DND-41 (cell line): ENCODE measurements around the gene GPRC5B.

Source experiments
- ATAC-seq: fragments of 200-7000 bp; cut with Tn5 transposase; 3 replicates; pipeline ENCODE4 v1.9.1; 2021; ENCODE audit warnings: low read depth; ENCODE audit not compliant: insufficient read depth
- DNase-seq: peaks from one replicate; pipeline ENCODE4 v3.0.0-alpha.2; 2020
- H2AFZ ChIP-seq: 2 replicates; pipeline ENCODE4 v1.6.0; 2012; ENCODE audit warnings: low read depth, low read length
- H3K27ac ChIP-seq: 2 replicates; pipeline ENCODE4 v1.5.1; 2012; ENCODE audit warnings: low read length, inconsistent platforms
- H3K27me3 ChIP-seq: fragments of 200-600 bp; sonication (generic); 2 replicates; pipeline ENCODE4 v1.6.0; 2012; ENCODE audit warnings: low read length, mild to moderate bottlenecking, inconsistent platforms; ENCODE audit not compliant: insufficient read depth, poor library complexity
- H3K36me3 ChIP-seq: 2 replicates; pipeline ENCODE4 v1.5.1; 2012; ENCODE audit warnings: low read length, inconsistent platforms; ENCODE audit not compliant: insufficient read depth
- H3K4me1 ChIP-seq: 2 replicates; pipeline ENCODE4 v1.5.1; 2012; ENCODE audit warnings: mild to moderate bottlenecking, low read length; ENCODE audit not compliant: insufficient read depth
- H3K4me2 ChIP-seq: 2 replicates; pipeline ENCODE4 v1.6.0; 2012; ENCODE audit warnings: mild to moderate bottlenecking, moderate library complexity, low read length, inconsistent platforms; ENCODE audit not compliant: insufficient read depth
- H3K4me3 ChIP-seq, 2 experiments: fragments of 200-600 bp in 1 of 2; shearing (Covaris generic) in 1 of 2; 2 replicates each; pipeline ENCODE4 v1.5.1; 2012 to 2016; ENCODE audit warnings: inconsistent platforms in 2 of 2, low read length in 2 of 2, mild to moderate bottlenecking in 2 of 2, low read depth in 1 of 2, moderate library complexity in 1 of 2
- H3K79me2 ChIP-seq: 2 replicates; pipeline ENCODE4 v1.6.0; 2012; ENCODE audit warnings: low read length, inconsistent platforms; ENCODE audit not compliant: insufficient read depth
- H3K9ac ChIP-seq: 2 replicates; pipeline ENCODE4 v1.6.0; 2012; ENCODE audit warnings: low read depth, mild to moderate bottlenecking, inconsistent platforms, low read length, moderate library complexity
- H3K9me3 ChIP-seq: 2 replicates; pipeline ENCODE4 v1.5.1; 2012; ENCODE audit warnings: low read length, moderate library complexity, mild to moderate bottlenecking, inconsistent platforms; ENCODE audit not compliant: insufficient read depth, severe bottlenecking
- H4K20me1 ChIP-seq: 2 replicates; pipeline ENCODE4 v1.6.0; 2012; ENCODE audit warnings: low read length; ENCODE audit not compliant: insufficient read depth
- CTCF ChIP-seq: IDR thresholded peaks from 2 replicates; pipeline ENCODE4 v1.5.1; 2012; ENCODE audit warnings: borderline replicate concordance, low read length, moderate library complexity, mild to moderate bottlenecking; ENCODE audit not compliant: poor library complexity, severe bottlenecking; ENCODE audit errors: extremely low read depth
- EZH2 ChIP-seq: IDR thresholded peaks from 3 replicates; pipeline ENCODE4 v1.6.1; 2012; ENCODE audit warnings: borderline replicate concordance, low read depth, mild to moderate bottlenecking, moderate library complexity, low read length, inconsistent platforms; ENCODE audit not compliant: severe bottlenecking

Gene GPRC5B

GRCh38 chr16:19874851-19875546, 9.6 kb downstream of the GPRC5B start:
- H3K27ac ChIP-seq = no peak overlapping the region
- ATAC-seq (no peak), DNase-seq (no peak)
- no peaks in the 10 kb centered on the region for H3K27me3 ChIP-seq
- H3K4me2 ChIP-seq = no peak overlapping the region
- no peaks in the 10 kb centered on the region for H3K9me3 ChIP-seq
- no peak overlapping the region for H2AFZ ChIP-seq
- no peaks in the 10 kb centered on the region for H3K79me2 ChIP-seq
- TF ChIP-seq EZH2 (no peak), CTCF (no peak)
- no peaks in the 10 kb centered on the region for H4K20me1 ChIP-seq
- no peak overlapping the region for H3K4me3 ChIP-seq
- no peaks in the 10 kb centered on the region for H3K4me1 ChIP-seq
- no peaks in the 10 kb centered on the region for H3K36me3 ChIP-seq
- no peak overlapping the region for H3K9ac ChIP-seq

DNA sequence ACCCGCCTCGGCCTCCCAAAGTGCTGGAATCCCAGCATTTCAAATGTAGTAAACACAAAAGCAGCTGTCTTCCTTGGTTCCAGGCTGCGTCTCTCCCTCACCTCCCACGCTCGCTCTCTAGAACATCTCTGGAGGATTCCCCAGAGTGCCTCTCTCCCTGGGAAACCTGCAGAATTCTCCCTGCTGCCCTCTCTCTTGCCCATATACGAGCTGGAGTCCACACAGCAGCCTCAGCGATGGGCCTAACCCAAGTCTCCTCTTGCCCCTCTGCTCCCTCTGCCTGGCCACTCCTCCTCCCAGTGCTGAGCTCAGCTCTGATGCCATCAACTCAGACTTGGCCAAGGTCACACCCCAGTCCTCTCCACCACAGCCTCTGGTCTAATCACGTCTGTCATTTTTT, 10.6 kb downstream of the GPRC5B start:
- no peak overlapping the region for H3K9ac ChIP-seq
- no peak overlapping the region for H3K4me2 ChIP-seq
- TF ChIP-seq CTCF (no peak), EZH2 (no peak)
- no peak overlapping the region for H3K27ac ChIP-seq
- no peaks in the 10 kb centered on the region for H3K27me3 ChIP-seq
- H3K9me3 ChIP-seq = no peaks in the 10 kb centered on the region
- no peaks in the 10 kb centered on the region for H3K4me1 ChIP-seq
- DNase-seq (no peak), ATAC-seq (no peak)
- H3K79me2 ChIP-seq = no peaks in the 10 kb centered on the region
- H4K20me1 ChIP-seq = no peaks in the 10 kb centered on the region
- H2AFZ ChIP-seq = no peak overlapping the region
- no peak overlapping the region for H3K4me3 ChIP-seq
- H3K36me3 ChIP-seq = no peaks in the 10 kb centered on the region

DNA sequence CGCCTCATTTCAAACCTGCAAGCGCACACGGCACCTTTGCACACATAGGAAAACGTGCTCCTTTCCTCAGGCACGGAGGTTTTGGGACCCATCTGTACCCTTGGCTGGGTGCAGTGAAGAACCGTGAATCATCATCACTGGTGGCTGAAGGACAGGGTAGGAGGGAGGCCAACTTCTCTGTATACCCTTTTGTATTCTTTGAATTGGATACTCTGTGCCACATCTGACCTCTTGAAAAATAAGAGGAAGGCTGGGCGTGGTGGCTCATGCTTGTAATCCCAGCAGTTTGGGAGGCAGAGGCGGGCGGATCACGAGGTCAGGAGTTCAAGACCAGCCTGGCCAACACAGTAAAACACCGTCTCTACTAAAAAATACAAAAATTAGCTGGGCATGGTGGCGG, 11.7 kb downstream of the GPRC5B start:
- ATAC-seq = no peak
- H3K4me3 ChIP-seq = no peak overlapping the region
- H3K9ac ChIP-seq = no peak overlapping the region
- no peaks in the 10 kb centered on the region for H3K27me3 ChIP-seq
- H3K36me3 ChIP-seq = no peaks in the 10 kb centered on the region
- no peaks in the 10 kb centered on the region for H3K4me1 ChIP-seq
- H3K9me3 ChIP-seq = no peaks in the 10 kb centered on the region
- no peak overlapping the region for H3K27ac ChIP-seq
- no peak overlapping the region for H2AFZ ChIP-seq
- no peak overlapping the region for H3K4me2 ChIP-seq
- H3K79me2 ChIP-seq = no peaks in the 10 kb centered on the region
- no peak for TF ChIP-seq CTCF
- TF ChIP-seq EZH2 = no peak
- H4K20me1 ChIP-seq = no peaks in the 10 kb centered on the region
- no peak for DNase-seq
